ENCODE results near the gene UPP1. TPM values are rescaled to one million over a fixed set of nuclear protein-coding genes. Genes with fewer than 3 reads are reported as not detected.
A peak's percentile ranks its signal among the peaks of the same experiment; 100 is the strongest.

Gene UPP1
- total RNA-seq (10 to 100 TPM; 22.2 to 80.0 (median 54.4) TPM), polyA plus RNA-seq (10 to 100 TPM; 30.2 to 70.1 (median 56.3) TPM)
- long read RNA-seq, donor 1, partial matches to known transcripts, result 0 of 8 reads
- long read RNA-seq, donor 1, other reads (novel, unspliced or antisense), result 0 of 8 reads
- long read RNA-seq, donor 2, transcript UPP1-212 (3 exons, 2,782 nt), result major isoform, 6 of 9 reads
- long read RNA-seq, donor 2, partial matches to known transcripts, result 0 of 9 reads
- long read RNA-seq, donor 2, other reads (novel, unspliced or antisense), result 0 of 9 reads

DNA sequence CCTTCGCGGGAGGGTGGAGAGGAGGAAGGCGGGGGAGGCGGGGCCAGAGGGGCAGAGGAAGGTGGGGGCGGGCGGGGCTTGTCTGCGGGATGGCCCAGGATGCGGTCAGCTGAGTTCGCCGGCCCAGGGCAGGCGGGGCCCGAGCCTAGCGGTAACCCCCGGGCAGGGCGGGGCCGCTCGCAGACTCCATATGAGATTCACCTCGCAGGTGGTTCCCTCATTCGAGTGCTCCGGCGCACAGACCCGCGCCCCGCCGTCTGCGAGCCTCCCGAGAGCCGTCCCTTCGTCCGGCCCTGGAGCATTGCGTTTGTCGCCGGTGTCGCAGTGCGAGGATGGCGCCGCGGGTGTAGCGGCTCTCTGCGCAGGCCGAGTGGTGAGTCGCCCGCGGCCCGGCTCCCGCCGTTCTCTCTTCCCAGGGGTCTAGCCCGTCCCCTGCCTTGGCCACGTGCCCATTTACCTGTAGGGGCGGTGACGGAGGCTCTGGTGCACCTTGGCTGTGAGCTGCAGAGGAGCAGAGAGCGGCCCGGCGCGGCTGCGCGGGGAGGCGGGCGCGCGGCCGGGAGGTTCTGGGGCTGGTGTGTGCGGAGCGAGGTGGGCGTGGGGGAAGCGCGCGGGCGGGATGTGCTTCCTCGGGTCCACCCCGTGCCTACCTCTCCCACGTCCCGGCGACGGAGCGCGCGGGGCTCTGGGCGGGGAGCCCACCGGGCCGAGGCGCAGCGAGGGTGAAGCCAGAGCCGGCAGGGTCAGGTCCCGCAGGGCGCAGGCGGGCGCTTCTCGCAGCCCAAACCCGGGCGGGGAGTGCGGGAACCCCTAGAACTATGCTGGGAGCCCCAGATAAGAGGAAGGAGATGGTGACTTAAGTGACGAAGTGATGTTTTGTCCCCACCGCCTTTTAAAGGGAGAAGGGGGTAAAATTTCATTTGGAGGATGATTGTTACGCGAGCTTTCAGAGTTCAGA lies at the start of gene UPP1:
Gene UPP1, plus strand, starts transcription at position 220 of the 958 bp plus-strand sequence. CDS start 5,519 bp downstream, outside the sequence.
- Histone ChIP-seq H3K36me3 (peaks cover 0 to 44% (median 16%) of the 10 kb centered on the region in 6 donors), H3K9me3 (no peaks in the 10 kb centered on the region), H3K27me3 (replicated peaks in 1 of 7) (no peaks in the 10 kb centered on the region), H3K4me3 (peak within 1 kb of the TSS; percentile 79 to 91 (median 86)), H3K4me1 (peaks cover 24 to 95% (median 76%) of the 10 kb centered on the region in 6 donors), H3K27ac (peak within 1 kb of the TSS; percentile 92 to 99 (median 98))
- intact Hi-C loops (cut with DNase I; ENCODE audit: low total_unique reads), result loop anchor here (5.0 kb wide), 1 partner anchor 112 kb away; the partner anchor contains the start of gene HUS1
- TF ChIP-seq POLR2AphosphoS5 (IDR thresholded peaks at IDR 0.05), result peak; percentile 92 to 96 (median 93)
- TF ChIP-seq, protein P1, sequence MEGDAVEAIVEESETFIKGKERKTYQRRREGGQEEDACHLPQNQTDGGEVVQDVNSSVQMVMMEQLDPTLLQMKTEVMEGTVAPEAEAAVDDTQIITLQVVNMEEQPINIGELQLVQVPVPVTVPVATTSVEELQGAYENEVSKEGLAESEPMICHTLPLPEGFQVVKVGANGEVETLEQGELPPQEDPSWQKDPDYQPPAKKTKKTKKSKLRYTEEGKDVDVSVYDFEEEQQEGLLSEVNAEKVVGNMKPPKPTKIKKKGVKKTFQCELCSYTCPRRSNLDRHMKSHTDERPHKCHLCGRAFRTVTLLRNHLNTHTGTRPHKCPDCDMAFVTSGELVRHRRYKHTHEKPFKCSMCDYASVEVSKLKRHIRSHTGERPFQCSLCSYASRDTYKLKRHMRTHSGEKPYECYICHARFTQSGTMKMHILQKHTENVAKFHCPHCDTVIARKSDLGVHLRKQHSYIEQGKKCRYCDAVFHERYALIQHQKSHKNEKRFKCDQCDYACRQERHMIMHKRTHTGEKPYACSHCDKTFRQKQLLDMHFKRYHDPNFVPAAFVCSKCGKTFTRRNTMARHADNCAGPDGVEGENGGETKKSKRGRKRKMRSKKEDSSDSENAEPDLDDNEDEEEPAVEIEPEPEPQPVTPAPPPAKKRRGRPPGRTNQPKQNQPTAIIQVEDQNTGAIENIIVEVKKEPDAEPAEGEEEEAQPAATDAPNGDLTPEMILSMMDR (IDR thresholded peaks at IDR 0.05 in 8 of 11, conservative IDR thresholded peaks at IDR 0.05 in 3 of 11), result peak in 2 of 11 experiments; percentile 41 to 46
- peak; percentile 75 to 86 (median 78) for TF ChIP-seq POLR2A (IDR thresholded peaks at IDR 0.05)
- DNase-seq, result peak; percentile 99
- WGBS, 5 donors, result 2 to 3% (median 2%) methylated on average over 40 to 96 of the region's 96 CpGs

DNA sequence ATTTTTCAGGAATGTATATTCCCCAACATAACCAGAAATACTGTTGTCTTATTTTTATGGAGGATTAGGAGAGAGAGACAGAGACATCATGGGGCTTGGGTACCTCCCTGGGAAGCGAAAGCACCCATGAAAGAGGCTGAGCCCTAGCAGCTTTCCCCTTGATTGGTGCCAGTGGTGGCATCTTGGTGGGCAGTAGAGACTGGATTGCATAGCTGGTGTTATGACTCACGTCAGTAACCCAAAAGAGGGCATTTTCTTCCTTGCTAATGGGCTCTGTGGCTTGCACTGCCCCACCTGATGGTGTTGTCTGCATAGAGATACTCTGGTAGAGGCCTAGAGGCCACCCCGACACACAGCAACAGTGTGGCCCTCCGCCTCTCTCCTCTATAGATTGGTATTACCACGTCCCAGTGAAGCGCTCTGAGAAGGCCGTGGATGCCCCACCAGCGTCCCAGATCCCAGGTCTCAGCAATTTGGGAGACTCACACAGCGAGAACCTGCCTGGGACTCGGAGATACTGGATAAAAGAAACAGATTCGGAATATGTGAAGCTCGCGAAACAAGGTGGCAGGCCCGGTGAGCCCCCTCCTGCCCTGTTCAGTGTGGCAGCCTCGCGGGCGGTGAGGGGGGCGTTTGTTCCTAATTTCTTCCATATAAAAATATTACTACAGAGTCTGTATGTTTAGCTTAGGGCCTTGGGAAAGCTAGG lies 48.0 kb upstream of the UPP1 start:
- TF ChIP-seq POLR2A (IDR thresholded peaks at IDR 0.05), result no peak
- TF ChIP-seq, protein P1 (IDR thresholded peaks at IDR 0.05 in 8 of 11, conservative IDR thresholded peaks at IDR 0.05 in 3 of 11), result no peak
- no peak for TF ChIP-seq POLR2AphosphoS5 (IDR thresholded peaks at IDR 0.05)
- 91 to 96% (median 92%) methylated on average over 18 of the region's 18 CpGs for WGBS, 5 donors
- no peak overlapping the region for H3K4me3 ChIP-seq
- intact Hi-C loops (cut with DNase I; ENCODE audit: low total_unique reads), result no loop called here
- DNase-seq, result no peak
- peaks cover 0 to 14% (median 4%) of the 10 kb centered on the region in 7 donors for H3K27me3 ChIP-seq (replicated peaks in 1 of 7)
- no peak overlapping the region for H3K27ac ChIP-seq
- no peaks in the 10 kb centered on the region for H3K36me3 ChIP-seq
- peaks cover under 1 to 11% (median 3%) of the 10 kb centered on the region in 6 donors for H3K4me1 ChIP-seq
- H3K9me3 ChIP-seq, result no peaks in the 10 kb centered on the region

GRCh38 chr7:48041653-48041970 lies 47.5 kb upstream of the UPP1 start:
- 65 to 86% (median 76%) methylated on average over 3 of the region's 3 CpGs for WGBS, 5 donors

More at GRCh38 chr7:48041653-48041970, 47.5 kb upstream of the UPP1 start:
- Histone ChIP-seq H3K4me1 (peaks cover 0 to 7% (median 0%) of the 10 kb centered on the region in 6 donors), H3K27ac (no peak overlapping the region), H3K27me3 (replicated peaks in 1 of 7) (peaks cover 0 to 9% (median 0%) of the 10 kb centered on the region in 7 donors), H3K4me3 (no peak overlapping the region), H3K36me3 (no peaks in the 10 kb centered on the region), H3K9me3 (no peaks in the 10 kb centered on the region)
- intact Hi-C loops (cut with DNase I; ENCODE audit: low total_unique reads), result no loop called here
- TF ChIP-seq, protein P1 (IDR thresholded peaks at IDR 0.05 in 8 of 11, conservative IDR thresholded peaks at IDR 0.05 in 3 of 11), result no peak
- TF ChIP-seq POLR2A (IDR thresholded peaks at IDR 0.05), result no peak
- no peak for TF ChIP-seq POLR2AphosphoS5 (IDR thresholded peaks at IDR 0.05)
- no peak for DNase-seq
